ENCODE data around the gene SCRN2. TPM values are rescaled to one million over a fixed set of nuclear protein-coding genes. Genes with fewer than 3 reads are reported as not detected.
A peak's percentile ranks its signal among the peaks of the same experiment; 100 is the strongest.

Gene SCRN2
- total and polyA plus RNA-seq, 8 donors, result 26.4 to 47.7 (median 39.0) TPM

- no peaks in the 10 kb centered on the region for H3K36me3 ChIP-seq
- TF ChIP-seq CTCF (IDR thresholded peaks at IDR 0.05), result peak in 1 of 2 donors; percentile 2
- no peak overlapping the region for H3K4me3 ChIP-seq
- H3K27me3 ChIP-seq, result peaks cover 30 to 77% of the 10 kb centered on the region in 2 donors
- intact Hi-C loops (cut with DNase I), result no loop called here
- peaks cover 0 to 50% of the 10 kb centered on the region in 2 donors for H3K4me1 ChIP-seq
- DNase-seq, result peak in 2 of 4 donors; percentile 45 to 82
- no peak overlapping the region for H3K27ac ChIP-seq
- no peak for ATAC-seq
- H3K9me3 ChIP-seq, result no peaks in the 10 kb centered on the region
Measured at GRCh38 chr17:47846716-47847340, 5.8 kb upstream of the SCRN2 start.

- no peak for DNase-seq
- TF ChIP-seq CTCF (IDR thresholded peaks at IDR 0.05), result no peak
- Histone ChIP-seq H3K27ac (no peak overlapping the region), H3K27me3 (peaks cover 28 to 66% of the 10 kb centered on the region in 2 donors), H3K9me3 (no peaks in the 10 kb centered on the region), H3K4me3 (no peak overlapping the region), H3K4me1 (peaks cover 0 to 51% of the 10 kb centered on the region in 2 donors), H3K36me3 (no peaks in the 10 kb centered on the region)
- no peak for ATAC-seq
- intact Hi-C loops (cut with DNase I), result no loop called here
Measured at GRCh38 chr17:47845716-47846075, 4.6 kb upstream of the SCRN2 start.

GRCh38 chr17:47844814-47845715 lies 4.0 kb upstream of the SCRN2 start:
- Histone ChIP-seq H3K4me1 (peaks cover 4 to 52% of the 10 kb centered on the region in 2 donors), H3K36me3 (no peaks in the 10 kb centered on the region), H3K27ac (no peak overlapping the region), H3K4me3 (no peak overlapping the region), H3K9me3 (no peaks in the 10 kb centered on the region), H3K27me3 (peaks cover 28 to 59% of the 10 kb centered on the region in 2 donors)
- peak in 1 of 2 donors; percentile 10 for TF ChIP-seq CTCF (IDR thresholded peaks at IDR 0.05)
- intact Hi-C loops (cut with DNase I), result no loop called here
- DNase-seq (no peak), ATAC-seq (no peak)

GRCh38 chr17:47844227-47844626 lies 3.2 kb upstream of the SCRN2 start:
- Histone ChIP-seq H3K4me3 (no peak overlapping the region), H3K27ac (no peak overlapping the region), H3K36me3 (no peaks in the 10 kb centered on the region), H3K27me3 (peaks cover 28 to 51% of the 10 kb centered on the region in 2 donors), H3K9me3 (no peaks in the 10 kb centered on the region), H3K4me1 (peaks cover 8 to 58% of the 10 kb centered on the region in 2 donors)
- no peak for TF ChIP-seq CTCF (IDR thresholded peaks at IDR 0.05)
- ATAC-seq (no peak), DNase-seq (no peak)
- intact Hi-C loops (cut with DNase I), result no loop called here

GRCh38 chr17:47843391-47843730 lies 2.3 kb upstream of the SCRN2 start:
- no peaks in the 10 kb centered on the region for H3K9me3 ChIP-seq
- H3K36me3 ChIP-seq, result peaks cover 0 to 4% of the 10 kb centered on the region in 2 donors
- H3K4me1 ChIP-seq, result peaks cover 8 to 58% of the 10 kb centered on the region in 2 donors
- intact Hi-C loops (cut with DNase I), result loop anchor here in 1 of 2 donors (2.0 kb wide), 1 partner anchor 41 kb away; no protein-coding TSS in a partner anchor
- no peak for TF ChIP-seq CTCF (IDR thresholded peaks at IDR 0.05)
- DNase-seq, result no peak
- H3K27ac ChIP-seq, result no peak overlapping the region
- no peak overlapping the region for H3K4me3 ChIP-seq
- peaks cover 23 to 42% of the 10 kb centered on the region in 2 donors for H3K27me3 ChIP-seq
- ATAC-seq, result no peak
